C4-2B (cell line): ENCODE results near the gene NANOS3.

Source experiments
- CTCF ChIP-seq: fragments of 450-650 bp; conservative IDR thresholded peaks from 2 replicates; pipeline ENCODE4 v1.5.1; 2017; ENCODE audit warnings: mild to moderate bottlenecking
- ZFX ChIP-seq: fragments of 450-650 bp; IDR thresholded peaks from 2 replicates; pipeline ENCODE4 v1.6.1; 2017

GRCh38 chr19:13882836-13883235 is 5.9 kb downstream of the NANOS3 start:
- TF ChIP-seq CTCF (no peak), ZFX (no peak)
